ENCODE measurements around the gene KRTAP5-8. TPM values are rescaled to one million over a fixed set of nuclear protein-coding genes. Genes with fewer than 3 reads are reported as not detected.

The KRTAP5-8 gene
- total RNA-seq, 1 experiment from 2014 or later, result not detected

DNA sequence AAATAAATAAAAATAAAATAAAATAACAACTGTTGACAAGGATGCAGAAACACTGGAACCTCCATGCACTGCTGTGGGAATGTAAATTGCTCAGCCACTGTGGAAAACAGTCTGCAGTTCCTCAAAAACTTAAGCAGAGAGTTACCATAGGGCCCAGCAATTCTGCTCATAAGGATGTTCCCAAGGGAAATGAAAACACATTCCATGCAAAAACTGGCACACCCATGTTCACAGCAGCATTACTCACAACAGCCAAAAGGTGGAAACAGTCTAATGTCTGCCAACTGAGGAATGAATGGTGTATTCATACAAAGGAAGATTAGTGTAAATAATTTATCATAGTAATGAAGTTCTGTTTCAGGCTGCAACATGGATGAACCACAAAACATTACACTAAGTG lies 24.3 kb downstream of the KRTAP5-8 start:
- peak; percentile 32 for DNase-seq (ENCODE audit: unreplicated experiment)
- ChIA-PET POLR2A (no interaction called here), CTCF (no interaction called here)
- Mint-ChIP-seq H3K4me1 (ENCODE audit: insufficient read depth, unreplicated experiment) (no peaks in the 10 kb centered on the region), H3K36me3 (ENCODE audit: insufficient read depth, unreplicated experiment) (no peaks in the 10 kb centered on the region), H3K27me3 (ENCODE audit: insufficient read depth, unreplicated experiment) (peaks cover 46% of the 10 kb centered on the region), H3K4me3 (ENCODE audit: unreplicated experiment) (no peak overlapping the region), H3K9me3 (ENCODE audit: unreplicated experiment) (no peaks in the 10 kb centered on the region), H3K27ac (ENCODE audit: low read depth, unreplicated experiment) (no peak overlapping the region)
- TF ChIP-seq, protein P1, sequence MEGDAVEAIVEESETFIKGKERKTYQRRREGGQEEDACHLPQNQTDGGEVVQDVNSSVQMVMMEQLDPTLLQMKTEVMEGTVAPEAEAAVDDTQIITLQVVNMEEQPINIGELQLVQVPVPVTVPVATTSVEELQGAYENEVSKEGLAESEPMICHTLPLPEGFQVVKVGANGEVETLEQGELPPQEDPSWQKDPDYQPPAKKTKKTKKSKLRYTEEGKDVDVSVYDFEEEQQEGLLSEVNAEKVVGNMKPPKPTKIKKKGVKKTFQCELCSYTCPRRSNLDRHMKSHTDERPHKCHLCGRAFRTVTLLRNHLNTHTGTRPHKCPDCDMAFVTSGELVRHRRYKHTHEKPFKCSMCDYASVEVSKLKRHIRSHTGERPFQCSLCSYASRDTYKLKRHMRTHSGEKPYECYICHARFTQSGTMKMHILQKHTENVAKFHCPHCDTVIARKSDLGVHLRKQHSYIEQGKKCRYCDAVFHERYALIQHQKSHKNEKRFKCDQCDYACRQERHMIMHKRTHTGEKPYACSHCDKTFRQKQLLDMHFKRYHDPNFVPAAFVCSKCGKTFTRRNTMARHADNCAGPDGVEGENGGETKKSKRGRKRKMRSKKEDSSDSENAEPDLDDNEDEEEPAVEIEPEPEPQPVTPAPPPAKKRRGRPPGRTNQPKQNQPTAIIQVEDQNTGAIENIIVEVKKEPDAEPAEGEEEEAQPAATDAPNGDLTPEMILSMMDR (IDR thresholded peaks at IDR 0.05; ENCODE audit: unreplicated experiment), result no peak
- intact Hi-C loops (cut with micrococcal nuclease), result no loop called here
- BruUV-seq (replicated peaks), result no TSS peak

- Mint-ChIP-seq H3K36me3 (ENCODE audit: insufficient read depth, unreplicated experiment) (no peaks in the 10 kb centered on the region), H3K27me3 (ENCODE audit: insufficient read depth, unreplicated experiment) (peaks cover 48% of the 10 kb centered on the region), H3K4me1 (ENCODE audit: insufficient read depth, unreplicated experiment) (no peaks in the 10 kb centered on the region), H3K9me3 (ENCODE audit: unreplicated experiment) (no peaks in the 10 kb centered on the region), H3K27ac (ENCODE audit: low read depth, unreplicated experiment) (no peak overlapping the region), H3K4me3 (ENCODE audit: unreplicated experiment) (no peak overlapping the region)
- TF ChIP-seq, protein P1 (IDR thresholded peaks at IDR 0.05; ENCODE audit: unreplicated experiment), result peak; percentile 20
- BruUV-seq (replicated peaks), result no TSS peak
- intact Hi-C loops (cut with micrococcal nuclease), result loop anchor here (1.0 kb wide), 1 partner anchor 1096 kb away; no protein-coding TSS in a partner anchor
- CTCF ChIA-PET, result interaction anchor here (0.6 to 1.9 kb wide), 3 partner anchors 16 to 76 kb away, joined by 3 to 6 read pairs (median 3); no protein-coding TSS in a partner anchor
- peak; percentile 58 for DNase-seq (ENCODE audit: unreplicated experiment)
- POLR2A ChIA-PET, result interaction anchor here (0.9 kb wide), 1 partner anchor 10 kb away, joined by 3 read pairs; no protein-coding TSS in a partner anchor
Measured at GRCh38 chr11:71563406-71563805, 25.6 kb downstream of the KRTAP5-8 start.

DNA sequence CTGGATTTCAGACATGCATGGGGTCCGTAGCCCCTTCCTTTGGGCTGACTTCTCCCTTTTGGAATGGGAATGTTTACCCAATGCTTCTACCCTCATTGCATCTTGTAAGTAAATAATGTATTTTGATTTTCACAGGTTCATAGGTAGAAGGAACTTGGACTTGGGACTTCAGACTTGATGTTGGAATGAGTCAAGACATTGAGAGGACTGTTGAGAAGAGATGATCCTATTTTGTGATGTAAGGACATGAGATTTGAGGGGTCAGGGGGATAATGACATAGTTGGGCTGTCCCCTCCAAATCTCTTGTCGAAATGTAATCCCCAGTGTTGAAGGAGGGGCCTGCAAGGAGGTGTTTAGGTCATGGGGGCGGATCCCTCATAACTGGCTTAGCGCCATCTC lies 26.6 kb downstream of the KRTAP5-8 start:
- TF ChIP-seq, protein P1 (IDR thresholded peaks at IDR 0.05; ENCODE audit: unreplicated experiment), result no peak
- DNase-seq (ENCODE audit: unreplicated experiment), result no peak
- no peaks in the 10 kb centered on the region for H3K4me1 Mint-ChIP-seq (ENCODE audit: insufficient read depth, unreplicated experiment)
- intact Hi-C loops (cut with micrococcal nuclease), result no loop called here
- POLR2A ChIA-PET, result no interaction called here
- H3K27me3 Mint-ChIP-seq (ENCODE audit: insufficient read depth, unreplicated experiment), result peaks cover 48% of the 10 kb centered on the region
- H3K4me3 Mint-ChIP-seq (ENCODE audit: unreplicated experiment), result no peak overlapping the region
- no peaks in the 10 kb centered on the region for H3K9me3 Mint-ChIP-seq (ENCODE audit: unreplicated experiment)
- CTCF ChIA-PET, result interaction anchor here (1.9 kb wide), 1 partner anchor 15 kb away, joined by 6 read pairs; no protein-coding TSS in a partner anchor
- no TSS peak for BruUV-seq (replicated peaks)
- no peaks in the 10 kb centered on the region for H3K36me3 Mint-ChIP-seq (ENCODE audit: insufficient read depth, unreplicated experiment)
- no peak overlapping the region for H3K27ac Mint-ChIP-seq (ENCODE audit: low read depth, unreplicated experiment)

GRCh38 chr11:71565263-71565662 lies 27.4 kb downstream of the KRTAP5-8 start, which contains the start of gene KRTAP5-10:
Gene KRTAP5-10, plus strand, starts transcription at chr11:71565563. Its CDS starts 25 bp downstream, at chr11:71565588.
- H3K27me3 Mint-ChIP-seq (ENCODE audit: insufficient read depth, unreplicated experiment), result peaks cover 48% of the 10 kb centered on the region
- no TSS peak for BruUV-seq (replicated peaks)
- CTCF ChIA-PET, result interaction anchor here (0.7 kb wide), 1 partner anchor 19 kb away, joined by 3 read pairs; no protein-coding TSS in a partner anchor
- H3K4me1 Mint-ChIP-seq (ENCODE audit: insufficient read depth, unreplicated experiment), result no peaks in the 10 kb centered on the region
- no peak within 1 kb of the TSS for H3K27ac Mint-ChIP-seq (ENCODE audit: low read depth, unreplicated experiment)
- no peaks in the 10 kb centered on the region for H3K9me3 Mint-ChIP-seq (ENCODE audit: unreplicated experiment)
- no peak within 1 kb of the TSS for H3K4me3 Mint-ChIP-seq (ENCODE audit: unreplicated experiment)
- no peaks in the 10 kb centered on the region for H3K36me3 Mint-ChIP-seq (ENCODE audit: insufficient read depth, unreplicated experiment)
- TF ChIP-seq, protein P1 (IDR thresholded peaks at IDR 0.05; ENCODE audit: unreplicated experiment), result no peak
- intact Hi-C loops (cut with micrococcal nuclease), result no loop called here
- no peak for DNase-seq (ENCODE audit: unreplicated experiment)
- POLR2A ChIA-PET, result no interaction called here

All from MCF 10A (cell line).